GM18498 (cell line): ENCODE measurements around the gene RAD51B.

Source experiments
- ATAC-seq: cut with Tn5 transposase; IDR thresholded peaks from one replicate; pipeline ENCODE4 v1.9.1; 2021; ENCODE audit warnings: mild to moderate bottlenecking, moderate library complexity; ENCODE audit not compliant: unreplicated experiment

The RAD51B gene

GRCh38 chr14:68527329-68527851, 707.8 kb downstream of the RAD51B start:
- no peak for ATAC-seq

DNA sequence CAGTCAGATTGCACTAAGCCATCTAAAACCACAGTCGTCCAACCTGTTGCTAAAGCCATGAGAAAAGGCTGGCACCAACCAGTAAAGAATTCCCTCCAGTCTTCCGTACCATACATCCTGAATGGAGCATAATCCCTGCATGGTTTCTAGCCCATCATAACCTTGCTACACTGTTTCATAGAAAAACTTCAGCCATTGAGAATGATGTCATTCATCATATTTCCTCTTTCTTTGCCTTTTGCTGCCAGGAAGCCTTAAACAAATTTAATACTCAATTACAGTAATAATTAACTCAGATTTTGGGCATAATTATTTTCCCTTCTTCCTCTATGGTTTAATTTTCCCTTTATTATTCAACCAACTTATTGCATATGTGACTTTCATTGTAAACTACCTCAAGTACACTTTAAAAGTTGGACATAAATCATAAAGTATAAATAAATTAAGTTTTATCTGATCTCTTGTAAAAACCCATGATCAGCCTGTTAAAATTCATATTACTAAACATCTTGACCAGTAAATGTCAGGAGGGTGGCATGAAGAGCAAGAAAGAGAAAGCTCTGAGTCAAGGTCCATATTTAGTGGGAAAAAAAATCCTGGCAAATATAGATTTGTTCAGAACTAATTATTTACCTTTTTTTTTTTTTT, 708.6 kb downstream of the RAD51B start:
- ATAC-seq, result no peak

DNA sequence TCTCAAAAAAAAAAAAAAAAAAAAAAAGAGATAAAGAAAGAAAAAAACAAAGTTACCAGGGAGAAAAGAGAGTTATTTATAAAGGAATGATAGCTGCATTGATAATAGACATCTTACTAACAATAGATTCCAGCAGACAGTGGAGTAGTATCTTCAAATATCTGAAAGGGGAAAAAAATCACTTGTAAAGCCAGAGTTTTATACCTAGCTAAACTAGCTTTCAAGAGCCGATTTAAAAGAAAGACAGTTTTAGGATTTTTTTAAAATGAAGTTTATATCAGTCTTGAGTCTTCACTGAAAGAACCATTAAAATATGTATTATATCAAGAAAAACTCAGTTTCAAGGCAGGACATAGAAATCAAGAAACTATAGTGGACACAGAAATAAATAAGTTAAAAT, 710.9 kb downstream of the RAD51B start:
- ATAC-seq, result no peak

DNA sequence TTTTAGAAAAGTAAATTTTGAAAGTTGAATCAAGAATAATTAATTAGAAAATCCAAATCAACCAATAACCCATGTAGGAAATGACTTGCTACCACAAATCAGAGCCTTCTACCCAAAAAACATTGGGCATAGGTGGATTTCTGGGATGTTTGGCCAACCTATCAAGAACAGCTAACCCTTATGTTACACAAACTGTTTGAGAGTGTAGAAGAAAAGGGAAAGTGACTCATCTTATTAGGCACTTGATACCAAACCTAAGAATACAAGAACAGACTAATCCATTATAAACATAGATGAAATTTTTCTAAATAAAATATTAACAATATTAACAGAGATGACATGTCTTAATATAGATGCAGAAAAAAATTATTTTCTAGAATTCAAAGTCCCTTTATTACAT, 712.9 kb downstream of the RAD51B start:
- ATAC-seq, result no peak

DNA sequence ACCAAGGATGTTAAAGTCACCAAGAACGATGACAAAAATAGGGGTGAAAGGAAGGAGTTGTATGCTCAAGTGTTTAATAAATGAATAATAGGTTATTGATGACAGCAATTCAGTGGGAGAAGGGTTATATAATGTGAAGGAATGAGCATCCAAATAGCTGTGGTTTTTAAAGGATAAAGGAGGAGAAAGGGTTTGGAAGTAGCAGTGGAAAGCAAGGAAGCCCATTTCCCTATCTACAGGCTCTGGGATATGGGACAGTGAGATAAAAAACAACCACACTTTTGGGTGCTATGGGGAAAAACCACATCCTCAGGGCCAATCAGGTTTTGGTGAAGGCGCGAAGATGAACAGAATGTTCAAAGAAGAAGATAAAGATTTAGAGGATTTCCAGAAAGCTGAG, 714.7 kb downstream of the RAD51B start:
- ATAC-seq, result no peak

GRCh38 chr14:68535404-68536017, 715.9 kb downstream of the RAD51B start:
- no peak for ATAC-seq

DNA sequence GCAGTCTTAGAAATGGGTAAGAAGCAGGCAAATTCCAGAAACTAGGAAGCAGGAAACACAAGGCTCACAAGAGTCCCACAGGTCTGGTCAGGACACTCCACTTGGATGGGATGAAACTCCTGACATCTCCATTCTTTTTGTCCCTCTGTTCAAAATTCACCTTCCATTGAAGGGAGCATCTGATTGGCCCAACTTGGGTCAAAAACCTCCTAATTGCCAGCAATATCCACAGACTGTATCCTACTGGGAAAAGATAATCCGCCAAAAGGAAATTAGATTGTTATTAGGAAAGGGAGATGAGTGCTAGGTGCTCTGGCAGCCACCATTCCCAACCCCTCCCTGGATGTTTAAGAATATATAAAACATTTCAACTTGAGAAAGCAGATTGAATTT, 716.4 kb downstream of the RAD51B start:
- ATAC-seq, result no peak

DNA sequence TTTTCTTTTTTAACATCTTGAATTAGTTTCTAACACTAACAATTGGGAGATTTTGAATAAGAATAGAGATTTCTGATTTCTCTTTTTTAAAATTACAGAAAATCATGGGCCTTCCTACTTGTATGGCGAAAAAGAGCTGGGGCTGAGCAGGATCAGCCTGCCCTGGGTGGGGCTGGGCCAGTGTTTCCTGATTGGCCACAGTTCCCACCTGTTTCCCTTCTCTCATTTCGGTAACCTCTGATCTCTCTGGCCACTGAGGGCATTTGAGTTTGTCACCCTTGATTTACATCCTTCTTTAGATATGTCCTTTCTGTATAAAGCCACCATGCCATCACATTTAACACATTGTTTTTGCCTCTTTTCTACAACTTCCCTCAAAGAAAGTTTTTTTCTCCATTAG, 719.1 kb downstream of the RAD51B start:
- ATAC-seq, result no peak

GRCh38 chr14:68539241-68539737, 719.7 kb downstream of the RAD51B start:
- no peak for ATAC-seq

- ATAC-seq, result no peak
Observed at GRCh38 chr14:68539789-68540188, 720.2 kb downstream of the RAD51B start.

GRCh38 chr14:68541178-68541896, 721.8 kb downstream of the RAD51B start:
- no peak for ATAC-seq

GRCh38 chr14:68542346-68542745, 722.8 kb downstream of the RAD51B start:
- ATAC-seq, result no peak

- no peak for ATAC-seq
Observed at GRCh38 chr14:68543516-68543915, 723.9 kb downstream of the RAD51B start.

DNA sequence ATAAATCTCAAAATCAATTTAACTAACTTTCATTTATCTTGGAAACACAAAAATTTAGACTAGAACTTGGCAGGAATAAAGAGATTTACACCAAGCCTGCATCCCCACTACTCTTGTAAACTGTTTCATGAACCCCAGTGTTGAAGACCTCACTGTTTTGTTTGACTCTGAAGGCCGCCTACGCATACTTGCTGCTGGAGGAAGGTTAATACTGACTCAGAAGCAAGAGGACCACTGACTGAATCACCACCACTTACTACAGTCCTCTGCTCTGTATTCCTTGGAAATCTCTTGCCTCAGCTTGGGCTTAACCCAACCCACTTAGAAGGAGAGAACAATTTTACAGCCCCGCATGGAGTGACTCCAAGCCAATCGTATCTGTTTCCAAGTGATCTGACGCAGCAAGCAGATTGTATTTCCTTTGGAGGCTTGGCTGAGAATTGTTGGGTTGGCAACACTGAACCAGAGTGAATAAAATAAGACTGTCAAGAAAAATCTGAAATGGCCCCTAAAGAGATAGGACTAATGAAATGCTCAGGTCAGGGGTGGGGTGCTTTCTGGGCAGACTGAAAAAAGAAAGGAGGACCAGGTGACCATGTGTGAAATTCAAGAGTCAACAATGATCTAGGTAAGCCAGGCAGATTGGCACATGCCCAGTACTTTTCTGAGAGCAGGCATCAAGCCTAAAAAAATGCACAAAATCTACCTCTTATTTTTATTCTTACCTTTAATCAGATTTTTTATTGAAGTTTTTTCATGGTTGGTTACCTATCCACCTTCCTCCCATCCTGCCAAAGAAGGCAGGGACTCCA, 724.7 kb downstream of the RAD51B start:
- ATAC-seq, result no peak

GRCh38 chr14:68546839-68547238, 727.3 kb downstream of the RAD51B start:
- ATAC-seq, result no peak

DNA sequence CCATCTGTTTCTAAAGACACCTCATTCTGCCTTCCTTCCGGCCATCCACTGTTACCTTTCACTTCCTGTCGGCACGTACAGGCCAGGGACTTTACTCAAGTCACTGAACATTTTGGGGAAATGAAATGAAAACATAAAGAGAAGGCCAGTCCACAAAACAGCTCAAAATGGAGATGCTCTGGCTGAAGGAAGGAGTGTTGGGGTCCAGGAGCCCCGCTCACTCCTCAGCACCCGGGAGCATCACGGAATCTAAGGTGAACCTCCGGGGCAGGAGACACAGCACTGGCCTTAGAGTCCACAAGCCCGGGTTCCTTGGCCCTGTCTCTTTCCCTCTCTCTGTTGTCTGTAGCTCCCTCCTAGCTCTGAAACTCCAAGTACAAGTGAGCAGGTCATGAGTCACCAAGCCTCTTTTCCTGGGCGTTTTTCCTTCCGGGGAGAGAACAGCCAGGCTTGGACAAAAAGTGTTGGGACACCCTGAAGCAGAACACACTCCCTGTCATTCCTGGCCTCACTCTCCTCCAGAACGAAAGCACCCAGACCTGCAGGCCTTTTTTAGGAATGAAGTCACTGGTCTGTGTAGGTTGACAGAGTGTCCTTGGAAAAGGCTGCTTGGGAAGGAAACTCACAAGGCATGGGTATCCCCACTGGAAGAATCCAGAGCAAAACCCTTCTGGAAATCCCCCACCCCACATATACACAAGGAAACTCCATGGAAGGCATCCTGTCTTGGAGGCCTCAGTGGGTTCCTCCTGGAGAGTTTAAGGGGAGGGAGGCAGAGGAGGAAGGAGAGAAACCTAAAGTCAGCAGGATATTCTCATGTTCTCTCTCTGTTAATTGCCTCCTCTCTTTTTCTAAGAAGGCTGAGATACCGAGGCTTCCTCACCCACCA, 728.0 kb downstream of the RAD51B start:
- no peak for ATAC-seq

DNA sequence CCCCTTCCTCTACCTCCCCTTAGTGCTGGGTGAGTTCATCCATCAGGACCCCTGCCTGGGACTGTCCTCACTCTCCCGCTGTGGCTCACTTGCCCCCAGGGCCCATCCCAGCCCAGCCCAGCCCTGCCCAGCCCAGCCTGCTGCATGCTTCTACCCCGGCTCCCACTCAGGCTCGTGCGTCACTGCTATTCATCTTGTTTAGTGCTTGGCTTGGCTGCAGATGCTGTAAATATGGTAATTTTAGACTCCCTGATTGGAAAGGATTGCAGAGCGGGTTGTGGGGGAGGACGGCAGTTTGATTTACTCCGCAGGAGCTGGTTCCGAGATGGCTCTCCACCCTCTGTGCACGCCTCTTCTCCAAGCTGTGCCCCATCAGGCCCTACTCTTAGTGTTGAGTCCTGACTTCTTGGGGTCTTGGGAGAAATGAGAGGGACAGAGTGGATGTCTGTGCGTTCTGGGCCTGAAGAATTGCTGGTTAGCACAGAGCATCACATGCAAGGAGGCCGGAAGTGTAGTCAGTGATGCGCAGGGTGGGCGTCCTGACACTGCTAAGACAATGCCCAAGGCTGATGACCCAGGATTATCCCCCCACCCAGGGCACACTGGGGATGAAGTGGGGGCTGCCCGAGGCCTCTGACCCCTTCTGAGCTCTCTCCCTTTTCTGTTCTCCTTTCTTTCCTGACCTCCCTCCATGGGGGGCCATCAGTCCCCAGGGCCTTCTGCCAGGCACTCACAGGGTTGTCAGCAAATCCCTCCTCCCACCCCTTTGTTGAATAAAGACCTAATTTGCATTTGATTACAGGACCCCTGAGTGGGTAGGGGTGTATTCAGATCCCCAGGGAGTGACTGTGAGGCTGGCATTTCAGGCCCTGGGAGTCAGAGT, 728.9 kb downstream of the RAD51B start:
- no peak for ATAC-seq

GRCh38 chr14:68550338-68550715, 730.7 kb downstream of the RAD51B start:
- no peak for ATAC-seq

DNA sequence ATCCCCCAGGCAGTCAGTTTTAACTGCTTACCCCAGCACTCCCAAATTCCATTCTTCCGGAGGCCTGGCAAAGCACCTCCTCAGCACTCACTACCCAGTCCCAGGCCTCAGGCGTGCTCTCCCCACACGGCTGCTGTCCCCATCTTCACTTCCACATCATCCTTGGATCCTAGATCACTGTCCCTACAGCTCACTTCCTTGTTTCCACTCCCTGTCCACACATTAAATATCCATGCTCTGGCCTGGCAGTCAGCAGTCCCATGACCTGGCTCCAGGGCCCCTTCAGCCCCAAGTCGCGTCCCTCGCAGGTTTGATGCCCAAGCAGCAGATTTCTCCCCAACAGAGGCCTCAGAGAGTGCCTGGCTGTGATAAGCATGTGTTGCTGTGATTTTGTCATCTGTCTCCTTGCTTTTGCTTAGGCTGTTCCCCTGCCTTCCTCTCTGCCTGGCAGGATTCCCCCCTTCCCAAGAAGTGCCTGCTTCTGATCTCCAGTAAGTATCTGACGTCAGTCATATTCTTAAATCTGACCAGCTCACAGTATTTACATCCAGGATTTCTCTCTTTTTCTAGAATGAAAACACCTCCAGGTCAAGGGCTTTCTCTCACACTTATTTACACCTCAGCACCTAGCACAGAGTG, 731.6 kb downstream of the RAD51B start:
- no peak for ATAC-seq
